Stimulated activated CD8-positive, alpha-beta memory T cell treated with anti-CD3 and anti-CD28 coated beads, Interleukin-15, amount 100 ng/mL, for 48 hours (primary cell): Measurements from ENCODE around the gene DAGLA.
"Not testable (repeated sequence)": the region's sequence is repeated elsewhere in the genome, so short reads cannot be mapped to it uniquely, and the experiment has no call there.

Source experiments
- DNase-seq, 2 donors: peaks; one replicate each; pipeline ENCODE4 v3.0.0-alpha.2; 2020; ENCODE audit warnings: low read depth in 2 of 2

The DAGLA gene

GRCh38 chr11:61679893-61680621, at the start of gene DAGLA:
TSS of gene DAGLA (plus strand) at chr11:61680391. CDS start at chr11:61720156, 39,765 bp downstream.
- DNase-seq: peak; percentile 52 to 57

GRCh38 chr11:61632096-61632495, 48.1 kb upstream of the DAGLA start:
- DNase-seq: no peak

GRCh38 chr11:61635304-61635703, 44.9 kb upstream of the DAGLA start:
- DNase-seq: no peak

- DNase-seq: no peak
Observed at GRCh38 chr11:61635787-61636186, 44.4 kb upstream of the DAGLA start.

- DNase-seq: no peak
Observed at GRCh38 chr11:61636676-61637075, 43.5 kb upstream of the DAGLA start.

GRCh38 chr11:61637277-61637676, 42.9 kb upstream of the DAGLA start:
- DNase-seq: no peak

- no peak for DNase-seq
Observed at GRCh38 chr11:61639816-61640443, 40.3 kb upstream of the DAGLA start.

- no peak for DNase-seq
Observed at GRCh38 chr11:61642162-61642561, 38.0 kb upstream of the DAGLA start.

GRCh38 chr11:61645179-61645868, 34.9 kb upstream of the DAGLA start:
- DNase-seq: no peak

GRCh38 chr11:61647529-61647928, 32.7 kb upstream of the DAGLA start:
- DNase-seq: no peak

GRCh38 chr11:61650781-61651571, 29.2 kb upstream of the DAGLA start:
- no peak for DNase-seq

- no peak for DNase-seq
Observed at GRCh38 chr11:61652135-61652534, 28.1 kb upstream of the DAGLA start.

GRCh38 chr11:61654397-61654829, 25.8 kb upstream of the DAGLA start:
- DNase-seq: no peak

GRCh38 chr11:61655266-61656159, 24.7 kb upstream of the DAGLA start:
- DNase-seq: not testable (repeated sequence)

- no peak for DNase-seq
Observed at GRCh38 chr11:61656347-61657077, 23.7 kb upstream of the DAGLA start.

GRCh38 chr11:61657566-61658290, 22.5 kb upstream of the DAGLA start:
- DNase-seq: no peak

GRCh38 chr11:61659413-61660196, 20.6 kb upstream of the DAGLA start:
- no peak for DNase-seq

GRCh38 chr11:61660997-61661396, 19.2 kb upstream of the DAGLA start:
- not testable (repeated sequence) for DNase-seq
